Effector CD4-positive, alpha-beta T cell (primary cell): ENCODE data around the gene TIMM44.
"Not testable (repeated sequence)": the region's sequence is repeated elsewhere in the genome, so short reads cannot be mapped to it uniquely, and the experiment has no call there.

Source experiments
- DNase-seq: peaks from one replicate; pipeline ENCODE4 v3.0.0-alpha.2; 2020

TIMM44 gene

GRCh38 chr19:7976461-7976860 lies 33.0 kb upstream of the TIMM44 start:
- no peak for DNase-seq

- no peak for DNase-seq
Observed at GRCh38 chr19:7975037-7975436, 31.6 kb upstream of the TIMM44 start.

GRCh38 chr19:7973883-7974282 lies 30.4 kb upstream of the TIMM44 start:
- no peak for DNase-seq

GRCh38 chr19:7971553-7972520 lies 28.4 kb upstream of the TIMM44 start:
- DNase-seq, result no peak

- no peak for DNase-seq
Observed at GRCh38 chr19:7970716-7971448, 27.4 kb upstream of the TIMM44 start.

- DNase-seq, result no peak
Observed at GRCh38 chr19:7969555-7969939, 26.1 kb upstream of the TIMM44 start.

GRCh38 chr19:7968796-7969554 lies 25.5 kb upstream of the TIMM44 start:
- no peak for DNase-seq

GRCh38 chr19:7968008-7968795 lies 24.7 kb upstream of the TIMM44 start:
- DNase-seq, result no peak

- DNase-seq, result no peak
Observed at GRCh38 chr19:7965921-7966665, 22.6 kb upstream of the TIMM44 start.

GRCh38 chr19:7965259-7965841 lies 21.9 kb upstream of the TIMM44 start:
- no peak for DNase-seq

GRCh38 chr19:7963566-7963965 lies 20.1 kb upstream of the TIMM44 start:
- no peak for DNase-seq

- no peak for DNase-seq
Observed at GRCh38 chr19:7962644-7963268, 19.3 kb upstream of the TIMM44 start.

- DNase-seq, result no peak
Observed at GRCh38 chr19:7961920-7962626, 18.6 kb upstream of the TIMM44 start.

GRCh38 chr19:7961082-7961481 lies 17.6 kb upstream of the TIMM44 start:
- DNase-seq, result not testable (repeated sequence)

GRCh38 chr19:7959211-7959610 lies 15.7 kb upstream of the TIMM44 start:
- DNase-seq, result no peak

- DNase-seq, result no peak
Observed at GRCh38 chr19:7955696-7956095, 12.2 kb upstream of the TIMM44 start.

- DNase-seq, result no peak
Observed at GRCh38 chr19:7953576-7953975, 10.1 kb upstream of the TIMM44 start.

GRCh38 chr19:7953060-7953459 lies 9.6 kb upstream of the TIMM44 start:
- no peak for DNase-seq

- DNase-seq, result no peak
Observed at GRCh38 chr19:7947939-7948338, 4.5 kb upstream of the TIMM44 start.

GRCh38 chr19:7944177-7944761 lies 803 bp upstream of the TIMM44 start:
- DNase-seq, result peak; percentile 81
